K562 (cell line): ENCODE measurements around the gene TMEM129. TPM values are rescaled to one million over a fixed set of nuclear protein-coding genes. Genes with fewer than 3 reads are reported as not detected.

ENCODE experiments used
- CHD4 ChIP-seq: fragments of 200-600 bp; sonication (generic); IDR thresholded peaks from 3 replicates; pipeline ENCODE4 v1.6.1; 2012; ENCODE audit warnings: low read depth, mild to moderate bottlenecking, mixed read lengths, low read length, inconsistent platforms; ENCODE audit not compliant: insufficient read depth, insufficient replicate concordance, poor library complexity, severe bottlenecking
- GABPA ChIP-seq: fragments of 200-800 bp; sonication (Bioruptor generic); conservative IDR thresholded peaks from 2 replicates; pipeline ENCODE4 v1.6.1; 2016; ENCODE audit warnings: low read depth, missing genetic modification characterization, missing compliant biosample characterization
- GTF2F1 ChIP-seq: IDR thresholded peaks from 2 replicates; pipeline ENCODE4 v1.6.1; 2011; ENCODE audit warnings: low read depth, low read length, improper control_type of control experiment
- GTF3C2 ChIP-seq: IDR thresholded peaks from 3 replicates; pipeline ENCODE4 v1.6.1; 2011; ENCODE audit warnings: borderline replicate concordance, mild to moderate bottlenecking, moderate library complexity; ENCODE audit not compliant: insufficient read length; ENCODE audit errors: extremely low read depth
- KLF1 ChIP-seq: fragments of 450-650 bp; IDR thresholded peaks from 2 replicates; pipeline ENCODE4 v1.6.1; 2016; ENCODE audit warnings: missing genetic modification characterization, missing compliant biosample characterization
- NR2C2 ChIP-seq, 2 experiments: fragments of 200-800 bp in 1 of 2; sonication (Bioruptor generic) in 1 of 2; sonication (generic) in 1 of 2; formaldehyde crosslinking in 1 of 2; IDR thresholded peaks; 2 replicates each; pipeline versions ENCODE4 v1.6.1 to v1.8.0; 2016 to 2022; ENCODE audit warnings: mild to moderate bottlenecking in 1 of 2, missing compliant biosample characterization in 1 of 2, missing genetic modification characterization in 1 of 2, missing genetic modification reagents in 1 of 2
- PHB ChIP-seq: fragments of 250-450 bp; sonication (Bioruptor Pico); IDR thresholded peaks from 2 replicates; pipeline ENCODE4 v1.5.0; 2021
- PTBP1 ChIP-seq: fragments of 200-400 bp; formaldehyde crosslinking; IDR thresholded peaks from 2 replicates; pipeline ENCODE4 v1.6.1; 2017; ENCODE audit warnings: low read depth, low read length
- RBFOX2 ChIP-seq: fragments of 200-400 bp; formaldehyde crosslinking; IDR thresholded peaks from 2 replicates; pipeline ENCODE4 v1.6.1; 2017; ENCODE audit warnings: low read depth, mild to moderate bottlenecking, low read length, moderate library complexity
- SRSF7 ChIP-seq: fragments of 200-400 bp; formaldehyde crosslinking; optimal IDR thresholded peaks from 2 replicates; pipeline ENCODE3; 2017; ENCODE audit warnings: mild to moderate bottlenecking, low read depth, low read length
- TAF9B ChIP-seq: fragments of 450-650 bp; IDR thresholded peaks from 2 replicates; pipeline ENCODE4 v1.6.1; 2018; ENCODE audit warnings: mild to moderate bottlenecking; ENCODE audit not compliant: partially characterized antibody
- TBL1XR1 ChIP-seq, 2 experiments: IDR thresholded peaks; 2 replicates each; pipeline ENCODE4 v1.6.1; 2012; ENCODE audit warnings: improper control_type of control experiment in 2 of 2, low read length in 2 of 2, mild to moderate bottlenecking in 1 of 2
- THRAP3 ChIP-seq: fragments of 450-650 bp; IDR thresholded peaks from 2 replicates; pipeline ENCODE4 v1.6.1; 2016; ENCODE audit warnings: mild to moderate bottlenecking, inconsistent platforms, borderline replicate concordance
- YY1 ChIP-seq, 3 experiments: IDR thresholded peaks; 2 replicates each; pipeline ENCODE4 v1.6.1; 2011; ENCODE audit warnings: low read length in 2 of 3, mild to moderate bottlenecking in 2 of 3, moderate library complexity in 2 of 3, borderline replicate concordance in 1 of 3, control low read depth in 1 of 3, low read depth in 1 of 3; ENCODE audit not compliant: insufficient read depth in 3 of 3, insufficient replicate concordance in 2 of 3, control insufficient read depth in 1 of 3, insufficient read length in 1 of 3; ENCODE audit errors: extremely low read depth in 1 of 3
- ZNF143 ChIP-seq: sonication (generic); formaldehyde crosslinking; IDR thresholded peaks from 2 replicates; pipeline ENCODE4 v1.9.0; 2022; ENCODE audit warnings: mild to moderate bottlenecking, missing genetic modification reagents
- ZNF57 ChIP-seq: fragments of 450-650 bp; formaldehyde crosslinking; IDR thresholded peaks from 2 replicates; pipeline ENCODE4 v1.4.0; 2020; ENCODE audit warnings: mild to moderate bottlenecking, moderate library complexity
- ZNF77 ChIP-seq: fragments of 250-450 bp; sonication (Bioruptor Pico); IDR thresholded peaks from 2 replicates; pipeline ENCODE4 v1.5.0; 2020
- ZNF830 ChIP-seq: fragments of 250-450 bp; sonication (Bioruptor Pico); IDR thresholded peaks from 2 replicates; pipeline ENCODE4 v1.5.0; 2021; ENCODE audit warnings: mild to moderate bottlenecking
- polyA plus RNA-seq, 8 experiments: library from polyadenylated mRNA; depleted of rRNA in 4 of 8; stranded (reverse) in 5 of 8; unstranded in 3 of 8; fragments of >200 nt; fragmentation: Nextera tagmentation in 2 of 8; fragmentation: Illumina TruSeq in 1 of 8; extraction: Ambion mirVana in 2 of 8; extraction: Trizol in 1 of 8; gene quantifications; 2 replicates each; pipeline versions ENCODE4 v1.2.1 to v1.2.3, GENCODE V29; 2011 to 2014; ENCODE audit warnings: inconsistent platforms in 1 of 8, missing spikeins in 1 of 8
- total RNA-seq, 7 experiments: library from RNA; depleted of rRNA in 6 of 7; stranded (reverse); fragments of >200 nt in 6 of 7; fragmentation: Illumina TruSeq in 2 of 7; extraction: Trizol in 2 of 7; gene quantifications; 2 replicates each; pipeline versions ENCODE4 v1.2.1 to v1.2.3, GENCODE V29; 2011 to 2021; ENCODE audit warnings: low replicate concordance in 1 of 7
- TF ChIP-seq, protein P1 (sequence below): sonication (generic); formaldehyde crosslinking; IDR thresholded peaks from 2 replicates; pipeline ENCODE4 v1.8.0; 2022; ENCODE audit warnings: mild to moderate bottlenecking, missing genetic modification reagents
- TF ChIP-seq, protein P2 (sequence below), 2 experiments: fragments of 200-800 bp in 1 of 2; sonication (Bioruptor generic) in 1 of 2; sonication (generic) in 1 of 2; formaldehyde crosslinking in 1 of 2; IDR thresholded peaks in 1 of 2; conservative IDR thresholded peaks in 1 of 2; 2 replicates each; pipeline versions ENCODE4 v1.5.0 to v1.6.1; 2016 to 2020; ENCODE audit warnings: missing compliant biosample characterization in 1 of 2, missing genetic modification characterization in 1 of 2, missing genetic modification reagents in 1 of 2

Gene TMEM129
- total and polyA plus RNA-seq, 9 of the 15 experiments (the other 6 are each of a cell fraction or from before 2014, with no cell fraction given), result 0.34 to 47.2 (median 18.8) TPM

GRCh38 chr4:1712216-1713002 is 8.7 kb downstream of the TMEM129 start, which contains the start of gene SLBP (continued):
- TF ChIP-seq GTF3C2, result no peak
- TF ChIP-seq THRAP3, result no peak
- no peak for TF ChIP-seq ZNF57 (CRISPR knock-in tag)
- no peak for TF ChIP-seq ZNF830 (CRISPR knock-in tag)
- TF ChIP-seq, protein P1, sequence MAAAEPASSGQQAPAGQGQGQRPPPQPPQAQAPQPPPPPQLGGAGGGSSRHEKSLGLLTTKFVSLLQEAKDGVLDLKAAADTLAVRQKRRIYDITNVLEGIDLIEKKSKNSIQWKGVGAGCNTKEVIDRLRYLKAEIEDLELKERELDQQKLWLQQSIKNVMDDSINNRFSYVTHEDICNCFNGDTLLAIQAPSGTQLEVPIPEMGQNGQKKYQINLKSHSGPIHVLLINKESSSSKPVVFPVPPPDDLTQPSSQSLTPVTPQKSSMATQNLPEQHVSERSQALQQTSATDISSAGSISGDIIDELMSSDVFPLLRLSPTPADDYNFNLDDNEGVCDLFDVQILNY (CRISPR knock-in tag), result peak; percentile 96; the same call in 1 of the 2 replicates
- TF ChIP-seq GTF2F1, result peak; percentile 22; the same call in 1 of the 2 replicates
- TF ChIP-seq SRSF7, result no peak
- TF ChIP-seq CHD4, result no peak
- TF ChIP-seq, protein P2, sequence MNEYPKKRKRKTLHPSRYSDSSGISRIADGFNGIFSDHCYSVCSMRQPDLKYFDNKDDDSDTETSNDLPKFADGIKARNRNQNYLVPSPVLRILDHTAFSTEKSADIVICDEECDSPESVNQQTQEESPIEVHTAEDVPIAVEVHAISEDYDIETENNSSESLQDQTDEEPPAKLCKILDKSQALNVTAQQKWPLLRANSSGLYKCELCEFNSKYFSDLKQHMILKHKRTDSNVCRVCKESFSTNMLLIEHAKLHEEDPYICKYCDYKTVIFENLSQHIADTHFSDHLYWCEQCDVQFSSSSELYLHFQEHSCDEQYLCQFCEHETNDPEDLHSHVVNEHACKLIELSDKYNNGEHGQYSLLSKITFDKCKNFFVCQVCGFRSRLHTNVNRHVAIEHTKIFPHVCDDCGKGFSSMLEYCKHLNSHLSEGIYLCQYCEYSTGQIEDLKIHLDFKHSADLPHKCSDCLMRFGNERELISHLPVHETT (CRISPR knock-in tag; conservative IDR thresholded peaks at IDR 0.05 in 1 of 2, IDR thresholded peaks at IDR 0.05 in 1 of 2), result peak in 1 of 2 experiments; percentile 85; a peak in 2 of 4 replicates
- peak; percentile 85 for TF ChIP-seq NR2C2 (CRISPR knock-in tag; IDR thresholded peaks at IDR 0.05)
- TF ChIP-seq NR2C2 (tag; IDR thresholded peaks at IDR 0.05), result peak; percentile 88
- no peak for TF ChIP-seq ZNF77 (CRISPR knock-in tag)
- no peak for TF ChIP-seq PTBP1
- peak; percentile 90 for TF ChIP-seq RBFOX2
- peak; percentile 85 for TF ChIP-seq GABPA
- 0 out of 2 replicates have a peak, but pooled peaks have one; percentile 65 for TF ChIP-seq KLF1 (tag)
- TF ChIP-seq PHB (CRISPR knock-in tag), result no peak
- peak; percentile 68 for TF ChIP-seq TAF9B
- no peak for TF ChIP-seq ZNF143 (CRISPR knock-in tag)
- TF ChIP-seq YY1 (IDR thresholded peaks at IDR 0.05; ENCODE audit: borderline replicate concordance in 1 of 3, control insufficient read depth in 1 of 3, extremely low read depth in 1 of 3, insufficient read depth in 3 of 3, insufficient read length in 1 of 3, insufficient replicate concordance in 2 of 3, low read depth in 1 of 3, low read length in 2 of 3), result peak in 2 of 3 experiments; percentile 16 to 25
- no peak for TF ChIP-seq TBL1XR1 (IDR thresholded peaks at IDR 0.05; ENCODE audit: low read length in 2 of 2)
